Activated CD4-positive, alpha-beta T cell treated with anti-CD3 and anti-CD28 coated beads for 36 hours (primary cell): Measurements from ENCODE around the gene MTARC2. TPM values are rescaled to one million over a fixed set of nuclear protein-coding genes. Genes with fewer than 3 reads are reported as not detected.

Experiments
- ATAC-seq: fragments of 200-7000 bp; cut with Tn5 transposase; one replicate; pipeline ENCODE4 v1.10.0; 2021; ENCODE audit warnings: mild to moderate bottlenecking, moderate library complexity
- CTCF ChIA-PET: fragments of 350-600 bp; sonication (Branson Sonifier 250); formaldehyde crosslinking; loops from one replicate; lab custom pipeline; 2021; ENCODE audit warnings: antibody characterized with exemption; lab: Charles Lee
- POLR2A ChIA-PET: fragments of 350-600 bp; sonication (Branson Sonifier 250); formaldehyde crosslinking; loops from one replicate; lab custom pipeline; 2021; ENCODE audit warnings: antibody characterized with exemption, inconsistent platforms; lab: Charles Lee
- DNase-seq: peaks from one replicate; pipeline ENCODE4 v3.0.0-alpha.2; 2020
- H3K27ac Mint-ChIP-seq: one replicate; pipeline ENCODE4 v1.8.0; 2021; ENCODE audit warnings: mixed read lengths
- H3K27me3 Mint-ChIP-seq: one replicate; pipeline ENCODE4 v1.8.0; 2021; ENCODE audit warnings: mixed read lengths
- H3K36me3 Mint-ChIP-seq: one replicate; pipeline ENCODE4 v1.8.0; 2021; ENCODE audit warnings: low read depth, mixed read lengths
- H3K4me1 Mint-ChIP-seq: one replicate; pipeline ENCODE4 v1.8.0; 2021; ENCODE audit warnings: mixed read lengths
- H3K4me3 Mint-ChIP-seq: one replicate; pipeline ENCODE4 v1.8.0; 2021; ENCODE audit warnings: mild to moderate bottlenecking, moderate library complexity, mixed read lengths
- H3K9me3 Mint-ChIP-seq: one replicate; pipeline ENCODE4 v1.8.0; 2021; ENCODE audit warnings: low read depth, mixed read lengths
- intact Hi-C, 2 experiments: fragments of 100-400 bp; cut with DNase I in 1 of 2; cut with micrococcal nuclease in 1 of 2; formaldehyde crosslinking; loops; one replicate each; pipeline versions ENCODE4 v1.14.2 to v1.15.1; 2022 to 2024; cut with DNase I, micrococcal nuclease
- total RNA-seq, 2 experiments: library from RNA; stranded (reverse); gene quantifications; one replicate each; pipeline ENCODE4 v1.2.3, GENCODE V29; 2021

MTARC2 gene
- total RNA-seq, 2 experiments from 2014 or later = not detected

DNA sequence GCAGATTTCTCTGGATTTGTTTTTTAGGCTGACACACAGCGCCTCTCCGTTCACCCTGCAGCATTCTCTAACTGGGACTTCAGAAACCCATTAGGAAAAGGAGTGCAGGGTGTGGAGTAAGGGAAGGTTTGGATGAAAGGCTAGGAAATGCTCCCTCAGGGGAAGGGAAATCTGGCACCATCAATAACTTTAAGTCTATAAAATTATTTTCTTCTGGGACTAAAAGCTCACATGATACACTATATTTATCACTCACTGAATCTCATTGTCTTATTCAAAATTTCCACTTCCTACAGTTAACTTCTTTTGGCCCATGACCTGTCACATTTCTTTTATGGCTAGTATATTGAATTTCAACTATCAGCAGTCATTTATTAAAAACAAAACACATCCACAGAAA lies 85.3 kb downstream of the MTARC2 start:
- no peak for ATAC-seq
- CTCF ChIA-PET = no interaction called here

More for the DNA sequence above, 85.3 kb downstream of the MTARC2 start:
- Mint-ChIP-seq H3K9me3 (no peaks in the 10 kb centered on the region), H3K27me3 (peaks cover 5% of the 10 kb centered on the region), H3K4me3 (no peak overlapping the region), H3K4me1 (no peaks in the 10 kb centered on the region), H3K36me3 (no peaks in the 10 kb centered on the region), H3K27ac (no peak overlapping the region)
- POLR2A ChIA-PET = no interaction called here
- intact Hi-C loops = no loop called here
- no peak for DNase-seq

Other genes with a start within 250 kb of the MTARC2 start
- not detected for gene MARK1, start 220.2 kb upstream of the MTARC2 start, total RNA-seq
- gene C1orf115, start 58.0 kb upstream of the MTARC2 start, total RNA-seq = under 1 TPM; 0.63 to 0.78 TPM
- not detected for gene MTARC1, start 38.6 kb downstream of the MTARC2 start, total RNA-seq
- under 1 TPM; 0.23 to 0.25 TPM for gene HLX, start 131.1 kb downstream of the MTARC2 start, total RNA-seq